Cerebellar cortex (tissue), 1 donor: ENCODE measurements around the gene FRYL.
"Not testable (repeated sequence)": the region's sequence is repeated elsewhere in the genome, so short reads cannot be mapped to it uniquely, and the experiment has no call there.

Experiments used
- DNase-seq: peaks from one replicate; pipeline ENCODE4 v3.0.0-alpha.2; 2015; ENCODE audit warnings: low spot score

The FRYL gene

DNA sequence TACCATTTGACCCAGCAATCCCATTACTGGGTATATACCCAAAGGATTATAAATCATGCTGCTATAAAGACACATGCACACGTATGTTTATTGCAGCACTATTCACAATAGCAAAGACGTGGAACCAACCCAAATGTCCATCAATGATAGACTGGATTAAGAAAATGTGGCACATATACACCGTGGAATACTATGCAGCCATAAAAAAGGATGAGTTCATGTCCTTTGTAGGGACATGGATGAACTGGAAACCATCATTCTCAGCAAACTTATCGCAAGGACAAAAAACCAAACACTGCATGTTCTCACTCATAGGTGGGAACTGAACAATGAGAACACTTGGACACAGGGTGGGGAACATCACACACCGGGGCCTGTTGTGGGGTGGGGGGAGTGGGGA lies 34.9 kb downstream of the FRYL start:
- not testable (repeated sequence) for DNase-seq

- DNase-seq = no peak
Observed at GRCh38 chr4:48742412-48742811, 37.7 kb downstream of the FRYL start.

GRCh38 chr4:48739560-48740019 lies 40.5 kb downstream of the FRYL start:
- no peak for DNase-seq

DNA sequence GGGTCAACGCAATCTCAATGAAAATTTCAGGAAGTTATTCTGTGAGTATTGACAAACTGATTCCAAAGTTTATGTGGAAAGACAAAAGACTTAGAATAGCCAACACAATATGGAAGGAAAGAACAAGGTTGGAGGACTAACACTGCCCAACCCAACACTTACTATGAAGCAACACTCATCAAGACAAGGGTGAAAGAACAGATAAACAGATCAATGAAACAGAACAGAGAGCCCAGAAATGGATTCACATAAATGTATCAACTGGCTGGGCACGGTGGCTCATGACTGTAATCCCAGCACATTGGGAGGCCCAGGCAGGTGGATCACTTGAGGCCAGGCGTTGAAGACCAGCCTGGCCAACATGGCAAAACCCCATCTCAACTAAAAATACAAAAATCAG lies 41.2 kb downstream of the FRYL start:
- DNase-seq = no peak

GRCh38 chr4:48728906-48729496 lies 51.1 kb downstream of the FRYL start:
- not testable (repeated sequence) for DNase-seq

GRCh38 chr4:48727666-48728459 lies 52.2 kb downstream of the FRYL start:
- no peak for DNase-seq

GRCh38 chr4:48725414-48725813 lies 54.7 kb downstream of the FRYL start:
- DNase-seq = no peak

- no peak for DNase-seq
Observed at GRCh38 chr4:48722509-48723446, 57.3 kb downstream of the FRYL start.

DNA sequence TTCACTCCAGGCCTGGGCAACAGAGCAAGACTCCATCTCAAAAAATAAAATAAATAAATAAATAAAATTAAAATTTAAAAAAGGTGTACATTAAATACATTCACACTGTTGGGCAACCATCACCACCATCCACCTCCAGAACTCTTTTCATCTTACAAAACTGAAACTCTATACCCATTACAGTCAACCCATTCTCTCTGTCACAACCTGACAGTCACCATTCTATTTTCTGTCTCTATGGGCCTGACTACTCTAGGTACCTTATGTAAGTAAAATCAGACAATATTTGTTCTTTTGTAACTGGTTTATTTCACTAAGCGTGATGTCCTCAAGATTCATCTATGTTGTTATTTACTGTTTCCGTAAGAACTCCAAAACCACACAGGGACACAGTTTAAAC lies 59.6 kb downstream of the FRYL start:
- DNase-seq = no peak

DNA sequence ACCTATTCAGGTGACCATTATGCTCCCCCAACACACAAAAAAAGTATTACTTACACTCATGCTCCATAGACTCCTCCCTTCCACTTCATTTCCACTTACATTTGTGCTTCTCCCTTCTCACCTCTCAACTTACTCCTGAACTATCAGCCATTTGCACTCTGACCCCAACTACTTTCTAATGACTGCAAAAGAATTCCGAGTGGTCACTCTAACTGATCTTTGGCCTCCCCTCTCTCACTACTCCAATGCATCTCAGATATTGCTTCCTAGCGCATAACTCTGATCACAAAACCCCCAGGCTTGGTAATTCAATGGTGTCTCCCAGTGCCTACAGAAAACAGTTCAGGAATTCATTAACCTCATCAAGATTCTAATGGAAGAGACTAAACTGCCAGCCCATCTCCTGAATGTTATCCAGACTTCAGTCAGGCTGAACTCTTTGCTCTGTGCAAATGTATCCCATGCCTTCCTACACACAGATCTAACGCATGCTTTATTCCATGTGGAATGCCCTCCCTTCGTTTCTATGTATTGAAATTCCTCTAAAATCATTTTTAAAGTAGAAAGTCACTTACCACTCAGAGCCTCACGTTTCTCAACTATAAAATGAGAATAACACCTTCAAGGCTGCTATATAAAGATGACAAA lies 61.1 kb downstream of the FRYL start:
- no peak for DNase-seq

DNA sequence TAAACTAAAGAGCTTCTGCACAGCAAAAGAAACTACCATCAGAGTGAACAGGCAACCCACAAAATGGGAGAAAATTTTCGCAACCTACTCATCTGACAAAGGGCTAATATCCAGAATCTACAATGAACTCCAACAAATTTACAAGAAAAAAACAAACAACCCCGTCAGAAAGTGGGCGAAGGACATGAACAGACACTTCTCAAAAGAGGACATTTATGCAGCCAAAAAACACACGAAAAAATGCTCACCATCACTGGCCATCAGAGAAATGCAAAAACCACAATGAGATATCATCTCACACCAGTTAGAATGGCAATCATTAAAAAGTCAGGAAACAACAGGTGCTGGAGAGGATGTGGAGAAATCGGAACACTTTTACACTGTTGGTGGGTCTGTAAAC lies 63.8 kb downstream of the FRYL start:
- not testable (repeated sequence) for DNase-seq

DNA sequence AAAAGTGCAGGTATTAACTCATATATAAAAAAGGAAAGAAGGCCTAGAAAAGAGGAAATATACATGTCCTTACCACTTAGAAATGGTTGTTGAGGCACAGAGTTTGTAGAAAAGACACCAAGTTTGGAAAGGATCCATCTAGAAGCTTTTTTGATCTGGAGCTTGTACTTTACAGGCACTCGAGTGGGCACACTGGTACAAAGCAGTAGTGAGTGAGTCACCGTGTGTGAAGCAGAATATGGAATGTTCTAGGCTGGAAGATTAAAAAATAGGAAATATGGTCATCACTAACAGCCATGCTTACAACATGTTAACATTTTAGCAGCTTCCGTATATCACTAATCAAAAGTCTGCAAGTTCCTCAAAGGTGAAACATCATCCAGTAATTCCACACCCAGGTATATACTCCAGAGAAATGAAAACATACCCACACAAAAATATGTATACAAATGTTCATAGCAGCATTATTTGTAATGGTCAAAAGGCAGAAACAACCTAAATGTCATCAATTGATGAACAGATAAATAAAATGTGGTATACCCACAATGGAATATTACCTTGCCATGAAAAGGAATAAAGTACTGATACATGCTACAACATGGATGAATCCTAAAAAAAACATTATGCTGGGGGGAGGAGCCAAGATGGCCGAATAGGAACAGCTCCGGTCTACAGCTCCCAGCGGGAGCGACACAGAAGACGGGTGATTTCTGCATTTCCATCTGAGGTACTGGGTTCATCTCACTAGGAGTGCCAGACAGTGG lies 69.5 kb downstream of the FRYL start:
- DNase-seq = no peak

- DNase-seq = no peak
Observed at GRCh38 chr4:48709901-48710300, 70.2 kb downstream of the FRYL start.

DNA sequence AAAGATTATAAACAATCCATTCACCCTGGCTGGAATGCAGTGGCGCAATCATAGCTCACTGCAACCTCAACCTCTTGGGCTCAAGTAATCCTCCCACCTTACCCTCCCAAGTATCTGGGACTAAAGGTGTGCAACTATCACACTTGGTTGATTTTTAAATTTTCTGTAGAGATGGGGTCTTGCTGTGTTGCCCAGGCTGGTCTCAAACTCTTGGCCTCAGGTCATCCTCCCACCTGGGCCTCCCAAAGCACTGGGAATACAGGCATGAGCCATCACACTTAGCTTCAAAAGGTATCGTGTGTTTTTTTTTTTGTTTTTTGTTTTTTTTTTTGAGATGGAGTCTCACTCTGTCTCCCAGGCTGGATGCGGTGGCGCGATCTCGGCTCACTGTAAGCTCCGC lies 71.5 kb downstream of the FRYL start:
- DNase-seq = no peak

DNA sequence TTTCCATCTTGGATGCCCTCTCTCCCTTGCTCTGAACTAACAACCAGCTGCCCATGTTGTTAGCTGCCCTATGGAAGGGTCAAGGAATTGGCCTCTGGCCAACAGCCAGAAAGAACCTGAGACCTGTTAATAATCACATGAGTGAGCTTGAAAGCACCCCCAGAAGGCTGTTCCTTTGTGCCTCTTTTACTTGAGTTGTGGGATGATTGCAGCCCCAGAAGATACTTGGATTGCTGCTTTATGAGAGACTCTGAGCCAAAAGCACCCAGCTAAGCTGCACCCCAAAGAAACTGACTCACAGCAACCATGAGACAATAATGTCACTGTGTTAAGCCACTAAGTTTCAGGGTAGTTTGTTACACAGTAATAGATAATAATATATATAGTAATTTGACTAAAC lies 73.3 kb downstream of the FRYL start:
- no peak for DNase-seq

DNA sequence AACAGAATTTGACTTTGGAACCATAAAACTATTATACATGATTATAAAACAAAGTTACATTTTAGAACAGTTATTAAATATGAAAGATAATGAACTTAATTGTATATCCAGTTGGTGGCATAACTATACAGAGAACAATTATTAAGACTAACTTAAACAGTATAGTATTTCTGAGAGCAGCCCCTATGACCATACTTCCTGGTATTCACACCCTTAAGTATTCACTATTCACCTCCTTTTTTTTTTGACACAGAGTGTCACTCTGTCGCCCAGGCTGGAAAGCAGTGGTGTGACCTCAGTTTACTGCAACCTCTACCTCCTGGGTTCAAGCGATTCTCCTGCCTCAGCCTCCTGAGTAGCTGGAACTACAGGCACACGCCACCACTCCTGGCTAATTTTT lies 74.5 kb downstream of the FRYL start:
- DNase-seq = no peak

DNA sequence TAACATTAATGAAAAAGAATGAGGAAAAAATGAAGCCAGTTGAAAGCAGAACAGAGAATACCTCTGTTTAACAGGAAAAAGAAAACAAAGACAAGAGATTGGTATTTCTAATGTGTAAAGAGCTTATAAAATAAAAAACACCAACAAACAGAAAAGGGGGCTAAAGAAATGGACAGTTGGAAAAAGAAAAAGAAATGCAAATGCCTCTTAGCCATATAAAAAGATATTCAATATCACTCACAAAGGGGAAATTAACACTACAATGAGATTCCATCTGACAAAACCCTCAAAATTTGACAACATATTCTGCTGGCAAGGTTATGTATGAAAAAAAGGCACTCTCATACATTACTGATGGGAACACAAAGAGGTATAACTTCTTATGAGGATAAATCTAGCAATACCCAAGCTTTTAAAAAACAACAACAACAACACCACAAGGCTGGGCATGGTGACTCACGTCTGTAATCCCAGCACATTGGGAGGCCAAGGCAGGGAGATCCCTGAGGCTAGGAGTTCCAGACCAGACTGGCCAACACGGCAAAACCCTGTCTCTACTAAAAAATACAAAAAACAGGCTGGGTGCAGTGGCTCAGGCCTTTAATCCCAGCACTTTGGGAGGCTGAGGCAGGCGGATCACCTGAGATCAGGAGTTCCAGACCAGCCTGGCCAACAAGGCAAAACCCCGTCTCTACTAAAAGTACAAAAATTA lies 75.8 kb downstream of the FRYL start:
- no peak for DNase-seq

- no peak for DNase-seq
Observed at GRCh38 chr4:48699475-48699874, 80.6 kb downstream of the FRYL start.

DNA sequence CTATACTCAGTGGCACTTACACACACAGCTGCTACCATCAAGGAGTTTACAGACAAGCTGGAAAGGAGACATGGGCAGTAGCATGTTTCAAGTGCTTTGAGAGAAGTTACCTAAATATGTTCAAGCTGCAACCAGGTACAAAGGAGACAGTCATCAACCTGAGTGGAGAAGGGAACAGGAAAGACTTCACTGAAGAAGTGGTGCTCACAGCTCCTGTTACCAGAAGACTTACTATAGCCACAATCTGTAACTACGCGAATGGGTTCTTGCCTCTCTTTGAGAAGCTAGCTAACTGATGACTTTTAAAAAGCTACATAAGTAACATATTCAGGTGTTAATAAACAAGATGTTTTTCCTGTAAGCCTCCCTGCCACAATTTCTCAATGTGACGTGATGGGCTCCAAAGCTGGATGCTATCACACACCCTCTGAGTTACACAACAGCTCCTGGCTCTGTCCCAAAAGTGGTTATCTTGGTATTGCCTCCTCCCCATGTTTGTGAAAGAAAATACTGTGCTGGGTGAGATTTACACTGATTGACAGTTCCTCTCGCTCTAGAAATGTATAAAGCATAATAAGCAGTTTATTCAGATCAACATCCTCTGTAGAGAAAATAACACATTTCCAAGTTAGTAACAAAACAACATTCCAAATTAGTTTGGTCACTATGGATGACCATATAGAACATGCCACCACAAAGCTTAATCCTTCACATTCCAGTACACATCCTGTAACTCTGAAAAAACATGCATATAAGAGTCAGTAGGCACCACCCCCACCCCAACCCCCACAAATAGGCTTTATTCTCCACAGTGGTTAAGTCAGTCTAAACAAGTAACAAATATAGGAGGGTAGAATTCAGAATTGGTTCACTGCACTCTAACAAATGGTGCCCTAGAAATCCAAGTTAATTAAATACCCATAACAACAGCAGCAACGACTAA lies 81.8 kb downstream of the FRYL start:
- no peak for DNase-seq

- DNase-seq = not testable (repeated sequence)
Observed at GRCh38 chr4:48697516-48697915, 82.6 kb downstream of the FRYL start.
